HG03280 (cell line): ENCODE data around the gene TP53RK.

ENCODE experiments used
- ATAC-seq: cut with Tn5 transposase; IDR thresholded peaks from one replicate; pipeline ENCODE4 v1.9.1; 2021; ENCODE audit warnings: mild to moderate bottlenecking, moderate library complexity; ENCODE audit not compliant: unreplicated experiment

TP53RK gene

GRCh38 chr20:46708172-46708860 lies 19.1 kb upstream of the TP53RK start:
- no peak for ATAC-seq

- no peak for ATAC-seq
Measured at GRCh38 chr20:46706242-46706641, 17.0 kb upstream of the TP53RK start.

DNA sequence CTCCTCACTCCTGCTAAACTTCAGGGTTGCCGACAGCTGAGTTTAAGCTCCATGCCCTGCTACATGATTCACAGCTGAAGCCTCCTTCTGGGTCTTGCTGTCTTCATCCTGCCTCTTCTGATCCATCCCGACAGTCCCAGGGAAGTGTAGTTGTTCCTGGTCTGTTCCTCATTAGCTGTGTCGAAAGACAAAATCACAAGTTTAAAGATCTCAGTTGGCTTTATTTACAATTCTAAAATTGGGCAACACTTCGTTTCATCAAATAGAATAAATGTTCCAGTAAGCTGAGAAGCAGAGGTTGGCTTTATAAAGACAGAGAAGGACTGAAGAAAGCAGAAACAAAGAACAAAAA lies 16.1 kb upstream of the TP53RK start:
- no peak for ATAC-seq

DNA sequence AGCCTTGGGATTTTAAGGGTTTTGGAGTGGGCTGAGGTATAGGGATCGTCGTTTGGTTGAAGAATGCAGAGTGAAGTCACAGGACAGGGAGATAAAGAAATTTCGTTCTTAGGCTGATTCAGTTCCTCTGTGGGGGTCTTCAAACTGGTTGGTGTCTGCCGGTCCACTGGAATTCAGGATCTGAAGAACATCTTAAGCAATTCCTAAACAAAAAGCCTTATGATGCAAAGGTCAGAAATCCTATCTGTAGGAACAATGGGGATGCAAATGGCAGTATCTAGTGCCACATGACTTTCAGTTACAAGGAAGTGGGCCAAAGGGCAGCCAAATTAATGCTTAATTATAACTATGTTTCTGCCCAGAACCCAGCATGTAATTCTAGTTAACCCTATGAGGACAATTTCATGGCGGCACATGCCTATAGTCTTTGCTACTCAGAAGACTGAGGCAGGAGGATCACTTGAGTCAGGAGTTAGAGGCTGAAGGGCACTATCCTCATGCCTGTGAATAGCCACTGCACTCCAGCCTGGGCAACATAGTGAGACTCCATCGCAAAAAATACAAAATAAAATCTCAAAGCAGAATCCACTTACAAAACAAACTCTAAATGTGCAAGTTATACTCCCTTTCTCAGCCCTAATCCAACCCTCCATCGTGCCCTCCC lies 15.6 kb upstream of the TP53RK start:
- no peak for ATAC-seq

DNA sequence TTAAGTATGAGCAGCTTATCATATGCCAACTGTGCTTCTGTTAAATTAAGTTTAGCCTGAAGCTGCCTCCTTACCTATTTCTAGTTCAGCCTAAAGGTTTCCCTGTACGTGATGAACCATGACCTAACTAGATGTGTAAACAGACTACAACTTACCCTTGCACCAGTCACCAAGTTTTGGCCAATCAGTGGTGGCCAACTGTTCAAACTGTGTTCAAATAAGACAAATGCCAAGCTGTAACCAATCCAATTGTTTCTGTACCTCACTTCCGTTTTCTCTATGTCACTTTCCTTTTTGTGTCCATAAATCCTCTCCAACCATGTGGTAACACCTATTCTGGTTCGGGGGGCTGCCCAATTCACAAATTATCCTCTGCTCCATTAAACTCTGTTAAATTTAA lies 14.2 kb upstream of the TP53RK start:
- ATAC-seq, result no peak

GRCh38 chr20:46702447-46703203 lies 13.4 kb upstream of the TP53RK start:
- no peak for ATAC-seq

DNA sequence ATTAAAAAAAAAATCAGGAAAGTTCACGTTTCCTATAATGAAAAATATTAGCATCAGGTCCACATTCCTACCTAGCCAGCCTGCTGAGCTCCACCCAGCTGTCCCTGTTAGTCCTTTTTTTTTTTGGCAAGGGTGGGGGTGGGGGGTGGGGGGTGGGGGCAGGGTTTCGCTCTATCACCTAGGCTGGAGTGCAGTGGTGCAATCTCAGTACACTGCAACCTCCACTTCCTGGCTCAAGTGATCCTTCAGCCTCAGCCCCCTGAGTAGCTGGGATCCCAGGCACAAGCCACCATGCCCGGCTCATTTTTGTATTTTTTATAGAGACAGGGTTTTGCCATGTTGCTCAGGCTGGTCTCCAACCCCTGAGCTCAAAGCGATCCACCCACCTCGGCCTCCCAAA lies 12.7 kb upstream of the TP53RK start:
- ATAC-seq, result no peak

GRCh38 chr20:46701556-46701955 lies 12.3 kb upstream of the TP53RK start:
- ATAC-seq, result no peak

DNA sequence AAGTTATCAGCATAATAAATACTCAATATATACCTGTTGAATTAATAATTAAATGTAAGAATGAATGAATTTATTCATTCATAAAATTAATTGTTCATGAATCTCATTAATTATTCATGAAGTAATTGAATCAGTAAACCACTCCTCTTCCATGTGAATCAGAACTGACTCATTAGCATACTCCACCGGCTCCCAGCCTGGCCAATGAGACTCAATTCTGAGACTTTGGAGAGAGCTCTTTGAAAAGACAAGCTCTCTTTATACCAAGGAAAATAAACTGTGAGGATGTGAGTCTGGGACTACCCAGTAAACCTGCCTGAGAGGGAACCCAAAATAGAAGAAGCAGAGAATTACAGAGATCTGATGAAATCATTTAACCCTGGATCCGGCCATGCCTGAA lies 11.8 kb upstream of the TP53RK start:
- no peak for ATAC-seq

- no peak for ATAC-seq
Measured at GRCh38 chr20:46700481-46700880, 11.2 kb upstream of the TP53RK start.

DNA sequence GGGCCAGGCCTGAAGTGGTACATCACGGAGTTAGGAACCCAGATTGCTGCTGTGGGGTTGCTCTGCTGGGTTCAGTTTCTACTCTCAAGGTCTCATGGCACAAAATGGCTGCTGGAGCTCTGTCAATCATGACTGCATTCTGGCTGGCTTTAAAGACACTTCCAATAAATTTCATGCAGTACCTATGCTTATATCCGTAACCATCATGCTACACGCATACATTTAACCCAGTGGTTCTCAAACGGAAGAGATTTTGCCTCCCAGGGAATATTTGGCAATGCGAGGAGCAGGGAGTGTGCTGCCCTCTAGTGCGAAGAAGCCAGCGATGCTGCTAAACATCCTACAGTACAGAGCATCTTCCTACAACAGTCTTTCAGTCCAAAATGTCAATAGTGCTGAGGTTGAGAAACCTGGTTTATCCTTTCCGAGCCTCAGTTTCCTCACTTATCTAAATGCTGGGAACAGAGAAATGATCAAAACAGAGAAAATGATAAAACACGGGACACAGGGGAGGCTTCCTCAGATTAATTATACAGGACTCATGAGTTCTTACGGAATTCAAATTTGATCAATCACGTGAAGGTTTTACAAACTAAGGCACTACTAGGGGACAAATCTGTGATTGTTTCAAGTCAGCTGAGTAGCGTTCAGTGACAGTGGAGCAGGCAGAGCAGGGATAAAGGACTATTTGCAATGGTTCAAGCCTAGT lies 10.6 kb upstream of the TP53RK start:
- ATAC-seq, result no peak

- ATAC-seq, result no peak
Measured at GRCh38 chr20:46698788-46699187, 9.5 kb upstream of the TP53RK start.

DNA sequence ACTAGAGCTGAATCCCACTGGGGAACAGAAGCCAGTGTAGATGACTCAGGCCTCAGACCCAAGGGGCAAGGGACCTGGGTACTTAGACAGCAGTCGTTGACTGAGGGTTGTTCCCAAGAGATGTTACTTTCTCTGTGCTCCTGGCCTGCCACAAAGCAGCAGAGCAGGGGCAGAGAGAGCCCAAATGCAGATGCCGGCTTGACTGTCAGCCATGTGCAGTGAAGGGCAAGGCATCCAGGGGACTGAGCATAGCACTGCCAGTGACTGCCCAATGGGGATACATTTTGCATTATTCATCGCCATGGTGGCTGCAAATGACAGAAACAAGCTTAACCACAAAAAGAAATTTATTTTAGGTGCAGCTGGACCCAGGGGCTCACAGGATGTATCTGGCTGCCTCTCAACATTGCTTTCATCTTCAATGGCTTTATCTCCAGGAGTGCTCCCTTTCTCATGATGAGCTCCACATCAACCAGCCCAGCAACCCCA lies 7.6 kb upstream of the TP53RK start:
- no peak for ATAC-seq

GRCh38 chr20:46695892-46696291 lies 6.6 kb upstream of the TP53RK start:
- ATAC-seq, result no peak

GRCh38 chr20:46694484-46694883 lies 5.2 kb upstream of the TP53RK start:
- ATAC-seq, result no peak

- no peak for ATAC-seq
Measured at GRCh38 chr20:46691196-46691595, 2.0 kb upstream of the TP53RK start.

DNA sequence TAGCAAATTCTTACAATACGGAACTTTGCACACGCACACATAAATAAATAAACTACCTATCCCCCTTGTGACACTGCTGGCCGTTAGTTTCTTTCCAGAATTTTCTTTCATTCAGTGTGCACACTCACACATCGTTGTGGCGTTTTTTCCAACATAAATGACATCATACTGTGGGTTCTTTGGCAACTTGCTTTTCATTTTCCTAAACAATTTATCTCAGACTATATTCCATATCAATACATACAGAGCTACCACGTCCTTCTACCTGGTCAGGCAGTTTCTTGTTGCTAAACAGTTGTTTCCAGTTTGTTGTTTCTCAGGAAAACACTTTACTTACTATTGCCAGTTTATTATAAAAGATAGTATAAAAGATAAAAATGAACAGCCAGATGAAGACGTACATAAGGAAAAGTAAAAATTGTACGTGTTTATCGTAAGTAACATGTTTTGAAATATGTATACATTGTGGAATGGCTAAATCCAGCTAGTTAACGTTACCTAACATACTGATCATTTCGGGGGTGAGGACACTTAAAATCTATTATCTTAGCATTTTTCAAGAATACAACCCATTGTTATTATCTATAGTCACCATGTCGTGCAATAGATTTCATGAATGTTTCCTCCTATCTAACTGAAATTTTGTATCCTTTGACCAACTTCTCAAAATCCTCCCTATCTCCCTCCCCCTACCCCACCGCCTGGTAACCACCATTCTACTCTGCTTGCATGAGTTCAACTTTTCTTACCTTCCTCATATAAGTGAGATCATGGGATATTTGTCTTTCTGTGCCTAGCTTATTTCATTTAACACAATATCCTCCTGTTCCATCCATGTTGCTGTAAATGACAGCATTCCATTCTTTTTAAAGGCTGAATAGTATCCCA lies 1.2 kb upstream of the TP53RK start:
- no peak for ATAC-seq

DNA sequence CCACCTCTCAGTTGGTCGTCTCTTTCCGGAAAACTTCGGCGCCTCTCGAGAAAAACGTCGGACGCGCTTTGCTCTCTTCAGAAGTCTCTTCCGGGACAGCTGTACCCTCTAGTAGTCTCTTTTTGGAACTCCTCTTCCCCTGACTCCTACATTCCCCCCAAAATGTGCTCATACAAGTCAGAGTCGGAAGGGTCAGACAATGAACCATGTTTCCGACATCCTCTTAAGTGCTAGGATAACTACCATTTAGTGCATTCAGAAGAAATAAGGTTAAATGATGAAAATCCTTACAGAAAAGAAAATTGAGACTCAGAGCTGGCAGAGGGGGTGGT lies 476 bp upstream of the TP53RK start:
- ATAC-seq, result no peak

DNA sequence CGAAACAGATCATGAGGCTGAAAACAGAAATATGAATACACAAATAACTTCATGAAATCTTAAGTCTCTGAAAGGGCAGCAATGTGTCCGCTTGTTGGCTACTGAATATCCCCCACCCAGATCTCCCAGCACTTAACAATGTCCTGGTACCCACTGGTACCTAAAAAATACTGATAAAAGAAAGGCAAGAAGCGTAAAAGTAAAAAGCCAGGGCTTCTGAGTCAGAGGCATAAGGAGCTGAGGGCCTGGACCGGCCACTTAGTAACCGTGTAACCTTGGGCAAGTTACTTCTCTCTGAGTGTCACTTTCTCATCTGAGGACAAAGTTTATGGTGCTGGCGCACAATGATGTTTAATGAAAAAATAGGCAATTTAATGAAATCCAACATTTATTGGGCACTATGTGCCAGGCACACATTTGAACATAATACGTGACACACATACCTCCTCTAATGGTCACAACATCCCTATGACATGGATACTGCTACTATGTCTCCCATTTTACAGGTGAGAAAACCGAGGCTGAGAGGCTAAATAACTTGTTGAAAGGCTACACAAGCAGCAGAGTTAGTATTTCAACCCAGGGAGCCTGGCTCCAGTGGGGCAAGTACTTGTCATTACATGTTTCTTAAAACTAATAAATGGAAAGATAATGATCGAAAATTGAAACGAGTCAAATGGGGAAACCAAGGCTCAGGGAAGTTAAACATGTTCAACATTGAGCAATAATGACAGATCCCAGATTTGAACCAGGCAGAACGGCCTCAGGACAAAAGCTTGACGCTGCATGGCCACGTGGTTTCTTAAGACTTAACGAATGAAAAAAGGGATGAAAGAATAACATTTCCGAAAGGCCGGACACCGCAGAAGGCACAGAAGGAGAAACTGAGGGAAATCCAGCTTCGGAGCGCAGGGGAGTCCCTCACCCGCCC lies 828 bp downstream of the TP53RK start:
- ATAC-seq, result no peak
